GM12878 (cell line): ENCODE measurements around the gene HOXD3. TPM values are rescaled to one million over a fixed set of nuclear protein-coding genes. Genes with fewer than 3 reads are reported as not detected.

Experiments
- ATAC-seq: fragments of 200-7000 bp; cut with Tn5 transposase; 3 replicates; pipeline ENCODE4 v1.9.1; 2020; ENCODE audit warnings: mild to moderate bottlenecking, moderate library complexity
- BruUV-seq: library from RNA; stranded (reverse); fragments of 400-500 nt; replicated peaks from 2 replicates; lab custom pipeline; 2021; lab: Mats Ljungman, UMichigan
- CTCF ChIA-PET: fragments of 300-600 bp; sonication (Branson Sonifier 250); formaldehyde crosslinking; extraction: SDS; loops from one replicate; lab custom pipeline; 2021; ENCODE audit warnings: inconsistent platforms; lab: Yijun Ruan, JAX
- POLR2A ChIA-PET: fragments of 350-600 bp; formaldehyde crosslinking; extraction: SDS; loops from one replicate; lab custom pipeline; 2021; ENCODE audit warnings: inconsistent platforms; lab: Charles Lee
- RAD21 ChIA-PET: fragments of 300-600 bp; sonication (Branson Sonifier 250); formaldehyde crosslinking; loops from one replicate; lab custom pipeline; 2023; ENCODE audit warnings: antibody characterized with exemption; ENCODE audit not compliant: unreplicated experiment; lab: Charles Lee
- SMC1A ChIA-PET: fragments of 300-600 bp; sonication (Branson Sonifier 250); formaldehyde crosslinking; loops from one replicate; lab custom pipeline; 2023; ENCODE audit not compliant: unreplicated experiment, uncharacterized antibody; lab: Charles Lee
- DNase-seq: peaks from one replicate; pipeline ENCODE4 v3.0.0-alpha.2; 2011; ENCODE audit warnings: low read depth, low spot score
- FAIRE-seq: peaks from 3 replicates; lab custom pipeline; 2011; peaks lifted over from hg19 to GRCh38; lab: Jason Lieb, UNC
- H2AFZ ChIP-seq: 2 replicates; pipeline ENCODE4 v1.6.0; 2011; ENCODE audit warnings: low read depth, low read length, control low read depth; ENCODE audit not compliant: control insufficient read depth
- H3K27ac ChIP-seq: 2 replicates; pipeline ENCODE4 v1.5.1; 2011; ENCODE audit warnings: control low read depth; ENCODE audit not compliant: control insufficient read depth, insufficient read depth
- H3K27me3 ChIP-seq, 2 experiments: replicated peaks in 1 of 2; 2 replicates each; pipeline versions ENCODE4 v1.6.0 to v1.6.1; 2011; ENCODE audit warnings: low read length in 1 of 2; ENCODE audit not compliant: control insufficient read depth in 2 of 2, insufficient read depth in 2 of 2
- H3K36me3 ChIP-seq, 2 experiments: 2 replicates each; pipeline ENCODE4 v1.5.1; 2011; ENCODE audit warnings: low read length in 1 of 2; ENCODE audit not compliant: control insufficient read depth in 2 of 2, insufficient read depth in 2 of 2
- H3K4me1 ChIP-seq: 2 replicates; pipeline ENCODE4 v1.6.1; 2011; ENCODE audit warnings: mild to moderate bottlenecking, low read length, moderate library complexity, mixed read lengths; ENCODE audit not compliant: control insufficient read depth, insufficient read depth
- H3K4me2 ChIP-seq: 2 replicates; pipeline ENCODE4 v1.6.0; 2011; ENCODE audit warnings: control low read depth; ENCODE audit not compliant: control insufficient read depth, insufficient read depth
- H3K4me3 ChIP-seq: fragments of 200-600 bp; sonication (generic); 2 replicates; pipeline ENCODE4 v1.5.1; 2016
- H3K79me2 ChIP-seq: 2 replicates; pipeline ENCODE4 v1.6.0; 2011; ENCODE audit warnings: low read length; ENCODE audit not compliant: control insufficient read depth, insufficient read depth
- H3K9ac ChIP-seq: 2 replicates; pipeline ENCODE4 v1.8.0; 2011; ENCODE audit warnings: low read length, control low read depth, mixed read lengths; ENCODE audit not compliant: control insufficient read depth, insufficient read depth
- H3K9me3 ChIP-seq: replicated peaks from 3 replicates; pipeline ENCODE4 v1.5.1; 2011; ENCODE audit warnings: mild to moderate bottlenecking, low read length; ENCODE audit not compliant: control insufficient read depth, insufficient read depth
- H4K20me1 ChIP-seq: 2 replicates; pipeline ENCODE4 v1.6.0; 2011; ENCODE audit not compliant: control insufficient read depth, insufficient read depth
- FOXM1 ChIP-seq: IDR thresholded peaks from 2 replicates; pipeline ENCODE4 v1.6.1; 2012; ENCODE audit warnings: low read depth, mild to moderate bottlenecking, inconsistent platforms, low read length, moderate library complexity
- SMC3 ChIP-seq: IDR thresholded peaks from 2 replicates; pipeline ENCODE4 v1.6.1; 2011; ENCODE audit warnings: low read length, improper control_type of control experiment, borderline replicate concordance
- TCF7 ChIP-seq: IDR thresholded peaks from 2 replicates; pipeline ENCODE4 v1.6.1; 2014; ENCODE audit warnings: antibody characterized with exemption, borderline replicate concordance
- WGBS: methylation state at CpG from one replicate; pipeline ENCODE4 v1.1.6; 2016; ENCODE audit warnings: low lambda C conversion rate; ENCODE audit not compliant: insufficient replicate concordance, insufficient coverage; ENCODE audit errors: missing lambda C conversion rate; 5-methylcytosine and 5-hydroxymethylcytosine counted together
- in situ Hi-C: fragments of 300-500 bp; cut with MboI; formaldehyde crosslinking; loops from 9 replicates; pipeline ENCODE4 v1.14.3; 2018; ENCODE audit warnings: mixed read lengths
- intact Hi-C: fragments of 100-400 bp; cut with micrococcal nuclease; formaldehyde crosslinking; loops from one replicate; pipeline ENCODE4 v1.14.2; 2022; ENCODE audit not compliant: unreplicated experiment
- polyA plus RNA-seq, 11 experiments: library from polyadenylated mRNA; depleted of rRNA in 4 of 11; unstranded in 6 of 11; stranded (reverse) in 5 of 11; fragments of >200 nt; fragmentation: Nextera tagmentation in 4 of 11; fragmentation: Illumina TruSeq in 1 of 11; extraction: Ambion mirVana in 4 of 11; extraction: Trizol in 1 of 11; gene quantifications; 1 replicate in 1 of 11; 2 replicates in 10 of 11; pipeline versions ENCODE4 v1.2.1 to v1.2.3, GENCODE V29; 2011 to 2016; ENCODE audit warnings: inconsistent platforms in 2 of 11, missing spikeins in 2 of 11, low read depth in 1 of 11
- total RNA-seq, 4 experiments: library from RNA; depleted of rRNA in 3 of 4; stranded (reverse); fragments of >200 nt in 3 of 4; fragmentation: Illumina TruSeq in 1 of 4; extraction: Trizol in 1 of 4; gene quantifications; 2 replicates each; pipeline versions ENCODE4 v1.2.1 to v1.2.3, GENCODE V29; 2013 to 2021
- TF ChIP-seq, protein P1 (sequence below): fragments of 450-650 bp; IDR thresholded peaks from 2 replicates; pipeline ENCODE4 v1.6.1; 2016; ENCODE audit warnings: mild to moderate bottlenecking

The HOXD3 gene
- total and polyA plus RNA-seq, 10 of the 15 experiments (the other 5 are each of a cell fraction or from before 2014, with no cell fraction given): not detected

DNA sequence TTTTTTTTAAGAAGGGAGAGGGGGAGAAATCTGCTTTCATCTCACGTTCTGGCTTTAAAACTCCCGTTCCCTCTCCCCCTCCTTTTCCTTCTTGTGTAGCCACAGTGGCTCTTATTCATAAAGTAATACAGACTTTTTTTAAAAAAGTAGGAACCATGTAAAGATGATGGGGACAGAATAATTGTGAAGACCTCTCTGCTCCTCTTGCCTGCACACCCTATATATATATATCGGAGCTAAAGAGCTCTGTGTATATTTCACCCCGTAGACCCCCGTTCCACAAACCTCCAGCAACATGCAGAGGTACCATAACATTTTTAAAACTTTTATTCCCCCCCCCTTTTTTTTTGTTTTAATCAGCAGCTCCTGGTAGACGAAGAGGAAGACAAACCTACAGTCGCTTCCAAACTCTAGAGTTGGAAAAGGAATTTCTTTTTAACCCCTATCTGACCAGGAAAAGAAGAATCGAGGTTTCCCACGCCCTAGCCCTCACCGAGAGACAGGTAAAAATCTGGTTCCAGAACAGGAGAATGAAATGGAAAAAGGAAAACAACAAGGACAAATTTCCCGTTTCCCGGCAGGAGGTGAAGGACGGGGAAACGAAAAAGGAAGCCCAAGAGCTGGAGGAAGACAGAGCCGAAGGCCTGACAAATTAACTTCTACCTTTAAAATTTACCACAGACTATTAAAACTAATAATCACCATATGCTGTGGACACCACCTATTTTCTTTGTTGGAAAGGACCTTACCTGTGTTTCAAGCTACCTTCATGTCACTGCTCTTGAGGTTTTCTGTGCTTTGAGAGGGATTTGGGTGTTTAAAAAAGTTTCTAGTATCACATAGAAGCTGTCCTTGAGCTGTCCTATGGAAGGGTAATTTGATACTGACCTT is 25.9 kb upstream of the HOXD3 start:
- Histone ChIP-seq H3K9me3 (peaks cover 1% of the 10 kb centered on the region; the same call in 2 of the 3 replicates), H3K4me2 (no peak overlapping the region), H3K9ac (no peak overlapping the region), H3K36me3 (no peaks in the 10 kb centered on the region), H4K20me1 (no peaks in the 10 kb centered on the region), H2AFZ (no peak overlapping the region), H3K27me3 (peaks cover 10 to 30% of the 10 kb centered on the region in 2 experiments), H3K27ac (no peak overlapping the region), H3K4me1 (no peaks in the 10 kb centered on the region), H3K79me2 (no peaks in the 10 kb centered on the region), H3K4me3 (no peak overlapping the region)
- ChIA-PET RAD21 (interaction anchor here (1.5 to 2.4 kb wide), 3 partner anchors 423 to 1018 kb away, joined by 4 to 8 read pairs (median 7); no protein-coding TSS in a partner anchor), POLR2A (interaction anchor here (0.5 kb wide), 1 partner anchor 1162 kb away, joined by 5 read pairs; no protein-coding TSS in a partner anchor), SMC1A (interaction anchor here (0.7 to 3.2 kb wide), 10 partner anchors 10 to 1017 kb away, joined by 3 to 13 read pairs (median 5); no protein-coding TSS in a partner anchor), CTCF (interaction anchor here (0.6 to 3.4 kb wide), 13 partner anchors 9 to 1018 kb away, joined by 3 to 36 read pairs (median 7); no protein-coding TSS in a partner anchor)
- no peak for TF ChIP-seq TCF7
- no peak for TF ChIP-seq FOXM1
- TF ChIP-seq, protein P1, sequence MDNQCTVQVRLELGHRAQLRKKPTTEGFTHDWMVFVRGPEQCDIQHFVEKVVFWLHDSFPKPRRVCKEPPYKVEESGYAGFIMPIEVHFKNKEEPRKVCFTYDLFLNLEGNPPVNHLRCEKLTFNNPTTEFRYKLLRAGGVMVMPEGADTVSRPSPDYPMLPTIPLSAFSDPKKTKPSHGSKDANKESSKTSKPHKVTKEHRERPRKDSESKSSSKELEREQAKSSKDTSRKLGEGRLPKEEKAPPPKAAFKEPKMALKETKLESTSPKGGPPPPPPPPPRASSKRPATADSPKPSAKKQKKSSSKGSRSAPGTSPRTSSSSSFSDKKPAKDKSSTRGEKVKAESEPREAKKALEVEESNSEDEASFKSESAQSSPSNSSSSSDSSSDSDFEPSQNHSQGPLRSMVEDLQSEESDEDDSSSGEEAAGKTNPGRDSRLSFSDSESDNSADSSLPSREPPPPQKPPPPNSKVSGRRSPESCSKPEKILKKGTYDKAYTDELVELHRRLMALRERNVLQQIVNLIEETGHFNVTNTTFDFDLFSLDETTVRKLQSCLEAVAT: no peak
- no peak for TF ChIP-seq SMC3
- BruUV-seq: no TSS peak
- intact Hi-C loops (no loop called here), in situ Hi-C loops (loop anchor here (25.0 kb wide), 1 partner anchor 1206 kb away; no protein-coding TSS in a partner anchor)
- DNase-seq (no peak), FAIRE-seq (no peak), ATAC-seq (no peak)
- WGBS: 32% methylated on average over 15 of the region's 15 CpGs
